HepG2 (cell line): Measurements from ENCODE around the gene CTSZ. TPM values are rescaled to one million over a fixed set of nuclear protein-coding genes. Genes with fewer than 3 reads are reported as not detected.
A peak's percentile ranks its signal among the peaks of the same experiment; 100 is the strongest.

Experiments used
- ATM ChIP-seq: fragments of 450-650 bp; IDR thresholded peaks from 2 replicates; pipeline ENCODE4 v1.7.1; 2017; ENCODE audit warnings: mild to moderate bottlenecking, borderline replicate concordance
- EP300 ChIP-seq, 3 experiments: sonication (generic) in 1 of 3; formaldehyde crosslinking in 1 of 3; IDR thresholded peaks; 2 replicates each; pipeline versions ENCODE4 v1.5.1 to v1.6.1; 2011 to 2020; ENCODE audit warnings: low read depth in 2 of 3, low read length in 2 of 3, borderline replicate concordance in 1 of 3, improper control_type of control experiment in 1 of 3, mild to moderate bottlenecking in 1 of 3, missing genetic modification reagents in 1 of 3, moderate library complexity in 1 of 3
- GATA4 ChIP-seq: sonication (generic); IDR thresholded peaks from 2 replicates; pipeline ENCODE4 v1.6.1; 2016; ENCODE audit warnings: antibody characterized with exemption, low read depth, borderline replicate concordance
- HMGXB4 ChIP-seq, 2 experiments: sonication (generic) in 1 of 2; formaldehyde crosslinking in 1 of 2; IDR thresholded peaks; 2 replicates each; pipeline versions ENCODE4 v1.4.0 to v1.6.1; 2018 to 2020; ENCODE audit warnings: missing genetic modification reagents in 2 of 2, borderline replicate concordance in 1 of 2, low read depth in 1 of 2, mild to moderate bottlenecking in 1 of 2, missing biosample characterization in 1 of 2
- SKI ChIP-seq: fragments of 450-650 bp; IDR thresholded peaks from one replicate; pipeline ENCODE4 v1.6.1; 2018; ENCODE audit warnings: mild to moderate bottlenecking; ENCODE audit not compliant: partially characterized antibody
- SP5 ChIP-seq: IDR thresholded peaks from 2 replicates; pipeline ENCODE4 v1.6.1; 2016; ENCODE audit warnings: low read depth, borderline replicate concordance
- SRY ChIP-seq: sonication (generic); formaldehyde crosslinking; IDR thresholded peaks from 2 replicates; pipeline ENCODE4 v1.8.0; 2022; ENCODE audit warnings: mild to moderate bottlenecking, missing genetic modification reagents
- TOPORS ChIP-seq: sonication (generic); formaldehyde crosslinking; IDR thresholded peaks from 2 replicates; pipeline ENCODE4 v1.8.0; 2023; ENCODE audit warnings: mild to moderate bottlenecking, missing genetic modification reagents
- ZNF230 ChIP-seq: sonication (generic); formaldehyde crosslinking; IDR thresholded peaks from 2 replicates; pipeline ENCODE4 v1.4.0; 2020; ENCODE audit warnings: mild to moderate bottlenecking, missing genetic modification reagents
- ZNF24 ChIP-seq: fragments of 450-650 bp; IDR thresholded peaks from 2 replicates; pipeline ENCODE4 v1.6.1; 2017; ENCODE audit warnings: antibody characterized with exemption, mild to moderate bottlenecking
- ZNF263 ChIP-seq: sonication (generic); formaldehyde crosslinking; IDR thresholded peaks from 2 replicates; pipeline ENCODE4 v1.4.0; 2020; ENCODE audit warnings: missing genetic modification reagents
- ZNF292 ChIP-seq: sonication (generic); formaldehyde crosslinking; IDR thresholded peaks from 2 replicates; pipeline ENCODE4 v1.8.1; 2022; ENCODE audit warnings: mild to moderate bottlenecking, low read depth, missing genetic modification reagents, borderline replicate concordance
- ZNF33A ChIP-seq: sonication (generic); formaldehyde crosslinking; IDR thresholded peaks from 2 replicates; pipeline ENCODE4 v1.5.1; 2020; ENCODE audit warnings: missing genetic modification reagents, mild to moderate bottlenecking, moderate library complexity, borderline replicate concordance
- ZNF432 ChIP-seq: sonication (generic); formaldehyde crosslinking; IDR thresholded peaks from 2 replicates; pipeline ENCODE4 v1.5.0; 2020; ENCODE audit warnings: missing genetic modification reagents, mild to moderate bottlenecking, borderline replicate concordance
- ZNF556 ChIP-seq: sonication (generic); formaldehyde crosslinking; IDR thresholded peaks from 2 replicates; pipeline ENCODE4 v1.4.0; 2020; ENCODE audit warnings: mild to moderate bottlenecking, missing genetic modification reagents, borderline replicate concordance
- ZNF709 ChIP-seq: sonication (generic); formaldehyde crosslinking; IDR thresholded peaks from 2 replicates; pipeline ENCODE4 v1.5.0; 2020; ENCODE audit warnings: mild to moderate bottlenecking, missing genetic modification reagents
- ZNF720 ChIP-seq: sonication (generic); formaldehyde crosslinking; IDR thresholded peaks from 2 replicates; pipeline ENCODE4 v1.4.0; 2020; ENCODE audit warnings: missing genetic modification reagents
- ZNF850 ChIP-seq: sonication (generic); formaldehyde crosslinking; conservative IDR thresholded peaks from 2 replicates; pipeline ENCODE4 v1.9.0; 2021; ENCODE audit warnings: mild to moderate bottlenecking, missing genetic modification reagents
- ZNF879 ChIP-seq: sonication (generic); formaldehyde crosslinking; IDR thresholded peaks from 2 replicates; pipeline ENCODE4 v1.8.1; 2023; ENCODE audit warnings: missing genetic modification reagents
- polyA plus RNA-seq, 8 experiments: library from polyadenylated mRNA; depleted of rRNA in 3 of 8; stranded (reverse) in 7 of 8; unstranded in 1 of 8; fragments of >200 nt; fragmentation: Illumina TruSeq in 4 of 8; extraction: Trizol in 4 of 8; gene quantifications; 2 replicates each; pipeline versions ENCODE4 v1.2.1 to v1.2.3, GENCODE V29; 2011 to 2016; ENCODE audit warnings: low read depth in 4 of 8, missing spikeins in 1 of 8, mixed read lengths in 1 of 8; ENCODE audit not compliant: insufficient read depth in 1 of 8
- total RNA-seq, 5 experiments: library from RNA; depleted of rRNA; stranded (reverse); fragments of >200 nt; fragmentation: Illumina TruSeq; extraction: Trizol; gene quantifications; 2 replicates each; pipeline ENCODE4 v1.2.3, GENCODE V29; 2016; ENCODE audit warnings: low read depth in 1 of 5
- TF ChIP-seq, protein P1 (sequence below): sonication (generic); formaldehyde crosslinking; IDR thresholded peaks from 2 replicates; pipeline ENCODE4 v1.4.0; 2020; ENCODE audit warnings: missing genetic modification reagents, borderline replicate concordance
- TF ChIP-seq, protein P2 (sequence below): sonication (generic); formaldehyde crosslinking; IDR thresholded peaks from 2 replicates; pipeline ENCODE4 v1.5.0; 2020; ENCODE audit warnings: missing genetic modification reagents, mild to moderate bottlenecking, borderline replicate concordance
- TF ChIP-seq, protein P3 (sequence below): IDR thresholded peaks from 2 replicates; pipeline ENCODE4 v1.6.1; 2016

Gene CTSZ
- total and polyA plus RNA-seq, 2 of the 13 experiments (the other 11 are each of a cell fraction or from before 2014, with no cell fraction given): 0.33 TPM; not detected in 1

DNA sequence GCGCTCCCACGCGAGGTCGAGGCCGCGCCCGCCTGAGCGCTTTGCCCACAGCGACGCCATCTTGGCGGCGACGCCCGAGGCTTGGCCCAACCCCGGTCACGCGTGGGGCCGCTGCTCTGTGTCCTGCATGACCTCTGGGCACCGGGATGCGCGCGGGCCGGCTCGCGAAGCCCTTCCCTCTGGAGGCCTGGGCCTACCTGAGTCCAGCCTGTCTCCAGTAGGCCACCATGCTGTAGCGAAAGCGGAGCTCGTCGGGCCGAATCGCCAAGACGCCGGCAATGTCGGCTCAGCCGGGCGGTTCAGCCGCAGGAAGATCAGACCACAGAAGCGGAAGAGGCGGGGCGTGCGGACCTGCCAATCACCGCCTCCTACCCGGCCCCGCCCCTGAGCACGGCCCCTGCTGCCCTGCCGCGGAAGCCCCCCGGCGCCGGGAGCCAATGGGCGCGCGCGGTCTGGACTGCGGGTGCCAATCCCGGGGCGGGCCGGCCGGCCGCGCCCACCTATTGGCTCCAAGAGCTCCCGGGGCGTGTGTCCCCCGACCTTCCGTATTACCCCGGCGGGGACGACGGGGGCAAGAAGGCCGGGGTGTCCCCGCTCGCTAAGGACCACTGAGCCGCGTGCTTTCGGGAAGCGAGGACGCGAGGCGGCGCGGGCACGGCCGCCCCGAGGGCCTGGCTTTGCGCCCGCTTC, 25.1 kb upstream of the CTSZ start, which contains the start of gene ATP5F1E (continued):
- TF ChIP-seq, protein P1, sequence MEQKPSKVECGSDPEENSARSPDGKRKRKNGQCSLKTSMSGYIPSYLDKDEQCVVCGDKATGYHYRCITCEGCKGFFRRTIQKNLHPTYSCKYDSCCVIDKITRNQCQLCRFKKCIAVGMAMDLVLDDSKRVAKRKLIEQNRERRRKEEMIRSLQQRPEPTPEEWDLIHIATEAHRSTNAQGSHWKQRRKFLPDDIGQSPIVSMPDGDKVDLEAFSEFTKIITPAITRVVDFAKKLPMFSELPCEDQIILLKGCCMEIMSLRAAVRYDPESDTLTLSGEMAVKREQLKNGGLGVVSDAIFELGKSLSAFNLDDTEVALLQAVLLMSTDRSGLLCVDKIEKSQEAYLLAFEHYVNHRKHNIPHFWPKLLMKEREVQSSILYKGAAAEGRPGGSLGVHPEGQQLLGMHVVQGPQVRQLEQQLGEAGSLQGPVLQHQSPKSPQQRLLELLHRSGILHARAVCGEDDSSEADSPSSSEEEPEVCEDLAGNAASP (CRISPR knock-in tag): peak; percentile 34; the same call in 1 of the 2 replicates
- TF ChIP-seq ZNF879 (peak; percentile 98), EP300 (IDR thresholded peaks at IDR 0.05; ENCODE audit: low read depth in 2 of 2, low read length in 2 of 2) (0 out of 4 replicates have a peak, but pooled peaks of 1 of the 2 experiments have one; percentile 5), EP300 (CRISPR knock-in tag; IDR thresholded peaks at IDR 0.05; ENCODE audit: borderline replicate concordance) (peak; percentile 57), ZNF432 (0 out of 2 replicates have a peak, but pooled peaks have one; percentile 14), ATM (no peak), ZNF709 (CRISPR knock-in tag) (peak; percentile 96), SKI (peak; percentile 38), SRY (CRISPR knock-in tag) (peak; percentile 66), ZNF556 (CRISPR knock-in tag) (peak; percentile 59; the same call in 1 of the 2 replicates), SP5 (CRISPR knock-in tag) (peak; percentile 93), TOPORS (CRISPR knock-in tag) (peak; percentile 91), HMGXB4 (CRISPR knock-in tag; IDR thresholded peaks at IDR 0.05; ENCODE audit: borderline replicate concordance in 1 of 2, low read depth in 1 of 2) (peak; percentile 88 to 91), ZNF230 (CRISPR knock-in tag) (no peak; the same call in 1 of the 2 replicates), GATA4 (peak; percentile 72; the same call in 1 of the 2 replicates), ZNF850 (CRISPR knock-in tag) (no peak), ZNF720 (CRISPR knock-in tag) (peak; percentile 65; the same call in 1 of the 2 replicates), ZNF263 (CRISPR knock-in tag) (no peak; the same call in 1 of the 2 replicates), ZNF33A (CRISPR knock-in tag) (peak; percentile 93), ZNF292 (CRISPR knock-in tag) (no peak; the same call in 1 of the 2 replicates), ZNF24 (0 out of 2 replicates have a peak, but pooled peaks have one; percentile 16)
- TF ChIP-seq, protein P2, sequence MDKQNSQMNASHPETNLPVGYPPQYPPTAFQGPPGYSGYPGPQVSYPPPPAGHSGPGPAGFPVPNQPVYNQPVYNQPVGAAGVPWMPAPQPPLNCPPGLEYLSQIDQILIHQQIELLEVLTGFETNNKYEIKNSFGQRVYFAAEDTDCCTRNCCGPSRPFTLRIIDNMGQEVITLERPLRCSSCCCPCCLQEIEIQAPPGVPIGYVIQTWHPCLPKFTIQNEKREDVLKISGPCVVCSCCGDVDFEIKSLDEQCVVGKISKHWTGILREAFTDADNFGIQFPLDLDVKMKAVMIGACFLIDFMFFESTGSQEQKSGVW: peak; percentile 39; the same call in 1 of the 2 replicates
- TF ChIP-seq, protein P3, sequence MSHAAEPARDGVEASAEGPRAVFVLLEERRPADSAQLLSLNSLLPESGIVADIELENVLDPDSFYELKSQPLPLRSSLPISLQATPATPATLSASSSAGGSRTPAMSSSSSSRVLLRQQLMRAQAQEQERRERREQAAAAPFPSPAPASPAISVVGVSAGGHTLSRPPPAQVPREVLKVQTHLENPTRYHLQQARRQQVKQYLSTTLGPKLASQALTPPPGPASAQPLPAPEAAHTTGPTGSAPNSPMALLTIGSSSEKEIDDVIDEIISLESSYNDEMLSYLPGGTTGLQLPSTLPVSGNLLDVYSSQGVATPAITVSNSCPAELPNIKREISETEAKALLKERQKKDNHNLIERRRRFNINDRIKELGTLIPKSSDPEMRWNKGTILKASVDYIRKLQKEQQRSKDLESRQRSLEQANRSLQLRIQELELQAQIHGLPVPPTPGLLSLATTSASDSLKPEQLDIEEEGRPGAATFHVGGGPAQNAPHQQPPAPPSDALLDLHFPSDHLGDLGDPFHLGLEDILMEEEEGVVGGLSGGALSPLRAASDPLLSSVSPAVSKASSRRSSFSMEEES: peak; percentile 79
